ENCODE results near the gene ALOX12B. TPM values are rescaled to one million over a fixed set of nuclear protein-coding genes. Genes with fewer than 3 reads are reported as not detected.

The ALOX12B gene
- 0.51 TPM in 1 of 2 replicates, not detected in the other for total RNA-seq (2014; rRNA removed; shearing (Covaris generic))
- 0.12 TPM in 1 of 2 replicates, not detected in the other for polyA plus RNA-seq (2015; cell fraction: cytosol; rRNA removed)
- not detected in 2 replicates for polyA plus RNA-seq (2015; cell fraction: nucleus; rRNA removed)

GRCh38 chr17:8087075-8087951 is at the start of gene ALOX12B:
Gene ALOX12B (minus strand): TSS chr17:8087716. CDS start chr17:8087442, 274 bp downstream.
- no peak for DNase-seq (ENCODE audit: low read depth)

GRCh38 chr17:8133941-8134340 is 46.4 kb upstream of the ALOX12B start:
- no peak for DNase-seq (ENCODE audit: low read depth)

GRCh38 chr17:8133399-8133798 is 45.9 kb upstream of the ALOX12B start:
- no peak for DNase-seq (ENCODE audit: low read depth)

- peak; percentile 72 for DNase-seq (ENCODE audit: low read depth)
Measured at GRCh38 chr17:8131844-8132441, 44.4 kb upstream of the ALOX12B start.

GRCh38 chr17:8128125-8128784 is 40.7 kb upstream of the ALOX12B start:
- no peak for DNase-seq (ENCODE audit: low read depth)

- DNase-seq (ENCODE audit: low read depth), result peak; percentile 48
Measured at GRCh38 chr17:8126491-8127066, 39.1 kb upstream of the ALOX12B start.

GRCh38 chr17:8125947-8126490 is 38.5 kb upstream of the ALOX12B start:
- DNase-seq (ENCODE audit: low read depth), result peak; percentile 41

GRCh38 chr17:8125154-8125946 is 37.8 kb upstream of the ALOX12B start:
- DNase-seq (ENCODE audit: low read depth), result peak; percentile 80

- DNase-seq (ENCODE audit: low read depth), result no peak
Measured at GRCh38 chr17:8124350-8125153, 37.0 kb upstream of the ALOX12B start.

- DNase-seq (ENCODE audit: low read depth), result peak; percentile 42
Measured at GRCh38 chr17:8123695-8124349, 36.3 kb upstream of the ALOX12B start, which contains the start of gene HES7. Gene HES7 (minus strand): TSS chr17:8124106. CDS start chr17:8124084, 22 bp downstream.

- DNase-seq (ENCODE audit: low read depth), result no peak
Measured at GRCh38 chr17:8122924-8123694, 35.6 kb upstream of the ALOX12B start.

- DNase-seq (ENCODE audit: low read depth), result peak; percentile 51
Measured at GRCh38 chr17:8122422-8122923, 35.0 kb upstream of the ALOX12B start.

GRCh38 chr17:8121681-8122421 is 34.3 kb upstream of the ALOX12B start:
- peak; percentile 74 for DNase-seq (ENCODE audit: low read depth)

- no peak for DNase-seq (ENCODE audit: low read depth)
Measured at GRCh38 chr17:8121407-8121680, 33.8 kb upstream of the ALOX12B start.

GRCh38 chr17:8120520-8121406 is 33.2 kb upstream of the ALOX12B start:
- peak; percentile 83 for DNase-seq (ENCODE audit: low read depth)
